HEK293 (cell line): ENCODE results near the gene GDAP2.

Experiments used
- ATF2 ChIP-seq: fragments of 450-650 bp; formaldehyde crosslinking; IDR thresholded peaks from 2 replicates; pipeline ENCODE4 v1.5.1; 2016; ENCODE audit warnings: missing biosample characterization, missing genetic modification characterization, low read depth
- HOXD13 ChIP-seq: sonication (generic); formaldehyde crosslinking; IDR thresholded peaks from 2 replicates; pipeline ENCODE4 v1.8.0; 2022; ENCODE audit warnings: missing genetic modification reagents, borderline replicate concordance
- IKZF3 ChIP-seq: fragments of 450-650 bp; IDR thresholded peaks from 2 replicates; pipeline ENCODE4 v1.5.0; 2018; ENCODE audit warnings: missing biosample characterization, mild to moderate bottlenecking, missing genetic modification characterization, moderate library complexity
- KLF1 ChIP-seq: fragments of 450-650 bp; formaldehyde crosslinking; IDR thresholded peaks from 2 replicates; pipeline ENCODE4 v1.5.1; 2016; ENCODE audit warnings: missing biosample characterization, missing genetic modification characterization
- KLF8 ChIP-seq: fragments of 450-650 bp; formaldehyde crosslinking; IDR thresholded peaks from 2 replicates; pipeline ENCODE4 v1.5.1; 2016; ENCODE audit warnings: missing biosample characterization, missing genetic modification characterization
- KLF9 ChIP-seq: fragments of 450-650 bp; formaldehyde crosslinking; IDR thresholded peaks from 2 replicates; pipeline ENCODE4 v1.5.1; 2016; ENCODE audit warnings: missing biosample characterization, missing genetic modification characterization, low read depth
- OVOL3 ChIP-seq: fragments of 450-650 bp; formaldehyde crosslinking; IDR thresholded peaks from 2 replicates; pipeline ENCODE4 v1.5.1; 2016; ENCODE audit warnings: missing biosample characterization, missing genetic modification characterization
- SCRT1 ChIP-seq: fragments of 450-650 bp; formaldehyde crosslinking; IDR thresholded peaks from 2 replicates; pipeline ENCODE4 v1.5.1; 2016; ENCODE audit warnings: missing biosample characterization, missing genetic modification characterization, borderline replicate concordance
- TCF7L2 ChIP-seq: IDR thresholded peaks from 2 replicates; pipeline ENCODE4 v1.6.1; 2011; ENCODE audit warnings: low read depth, mild to moderate bottlenecking, inconsistent platforms, low read length, moderate library complexity, borderline replicate concordance
- ZBTB17 ChIP-seq: fragments of 450-650 bp; formaldehyde crosslinking; IDR thresholded peaks from 2 replicates; pipeline ENCODE4 v1.5.1; 2016; ENCODE audit warnings: missing biosample characterization, missing genetic modification characterization
- ZFP69B ChIP-seq: fragments of 450-650 bp; formaldehyde crosslinking; IDR thresholded peaks from 2 replicates; pipeline ENCODE4 v1.5.1; 2016; ENCODE audit warnings: missing biosample characterization, missing genetic modification characterization
- ZNF155 ChIP-seq: fragments of 450-650 bp; formaldehyde crosslinking; IDR thresholded peaks from 2 replicates; pipeline ENCODE4 v1.5.1; 2016; ENCODE audit warnings: missing biosample characterization, missing genetic modification characterization
- ZNF24 ChIP-seq: fragments of 450-650 bp; formaldehyde crosslinking; IDR thresholded peaks from 2 replicates; pipeline ENCODE4 v1.5.1; 2016; ENCODE audit warnings: missing biosample characterization, missing genetic modification characterization
- ZNF416 ChIP-seq: fragments of 450-650 bp; formaldehyde crosslinking; IDR thresholded peaks from 2 replicates; pipeline ENCODE4 v1.5.1; 2016; ENCODE audit warnings: missing biosample characterization, missing genetic modification characterization
- ZNF449 ChIP-seq: fragments of 450-650 bp; formaldehyde crosslinking; IDR thresholded peaks from 2 replicates; pipeline ENCODE4 v1.5.1; 2017; ENCODE audit warnings: missing biosample characterization, mild to moderate bottlenecking, missing genetic modification characterization, moderate library complexity
- ZNF473 ChIP-seq: fragments of 450-650 bp; formaldehyde crosslinking; IDR thresholded peaks from 2 replicates; pipeline ENCODE4 v1.5.1; 2017; ENCODE audit warnings: missing biosample characterization, missing genetic modification characterization
- ZNF514 ChIP-seq: fragments of 450-650 bp; formaldehyde crosslinking; IDR thresholded peaks from 2 replicates; pipeline ENCODE4 v1.5.1; 2016; ENCODE audit warnings: missing biosample characterization, missing genetic modification characterization
- ZNF654 ChIP-seq: fragments of 450-650 bp; formaldehyde crosslinking; IDR thresholded peaks from 2 replicates; pipeline ENCODE4 v1.5.1; 2016; ENCODE audit warnings: low read depth, missing biosample characterization, missing genetic modification characterization
- ZNF658 ChIP-seq: fragments of 450-650 bp; formaldehyde crosslinking; IDR thresholded peaks from 2 replicates; pipeline ENCODE4; 2016; ENCODE audit warnings: missing biosample characterization, missing genetic modification characterization
- ZNF660 ChIP-seq: fragments of 450-650 bp; IDR thresholded peaks from 2 replicates; pipeline ENCODE4 v1.5.1; 2018; ENCODE audit warnings: missing biosample characterization, mild to moderate bottlenecking, missing genetic modification characterization
- ZNF701 ChIP-seq: fragments of 450-650 bp; formaldehyde crosslinking; IDR thresholded peaks from 2 replicates; pipeline ENCODE4 v1.5.1; 2016; ENCODE audit warnings: missing biosample characterization, missing genetic modification characterization
- ZNF747 ChIP-seq: fragments of 450-650 bp; formaldehyde crosslinking; IDR thresholded peaks from 2 replicates; pipeline ENCODE4 v1.5.1; 2016; ENCODE audit warnings: missing biosample characterization, missing genetic modification characterization
- ZNF76 ChIP-seq: fragments of 450-650 bp; formaldehyde crosslinking; IDR thresholded peaks from 2 replicates; pipeline ENCODE4; 2016; ENCODE audit warnings: low read depth, missing biosample characterization, missing genetic modification characterization, borderline replicate concordance
- ZNF843 ChIP-seq: fragments of 450-650 bp; formaldehyde crosslinking; IDR thresholded peaks from 2 replicates; pipeline ENCODE4 v1.5.1; 2016; ENCODE audit warnings: missing biosample characterization, missing genetic modification characterization
- ZSCAN30 ChIP-seq: fragments of 450-650 bp; IDR thresholded peaks from 2 replicates; pipeline ENCODE4 v1.5.1; 2018; ENCODE audit warnings: missing biosample characterization, mild to moderate bottlenecking, missing genetic modification characterization, moderate library complexity
- ZXDB ChIP-seq: fragments of 450-650 bp; formaldehyde crosslinking; IDR thresholded peaks from 2 replicates; pipeline ENCODE4 v1.5.1; 2016; ENCODE audit warnings: missing biosample characterization, missing genetic modification characterization
- TF ChIP-seq, protein P1 (sequence below): fragments of 450-650 bp; formaldehyde crosslinking; IDR thresholded peaks from 2 replicates; pipeline ENCODE4 v1.5.1; 2016; ENCODE audit warnings: missing biosample characterization, missing genetic modification characterization, borderline replicate concordance
- TF ChIP-seq, protein P2 (sequence below): fragments of 450-650 bp; formaldehyde crosslinking; IDR thresholded peaks from 2 replicates; pipeline ENCODE4 v1.5.1; 2017; ENCODE audit warnings: missing biosample characterization, missing genetic modification characterization
- TF ChIP-seq, protein P3 (sequence below): fragments of 450-650 bp; IDR thresholded peaks from 2 replicates; pipeline ENCODE4 v1.5.1; 2018; ENCODE audit warnings: missing biosample characterization, mild to moderate bottlenecking, missing genetic modification characterization

Gene GDAP2

GRCh38 chr1:117857418-117857817, 72.0 kb downstream of the GDAP2 start (continued):
- TF ChIP-seq ZBTB17 (tag by site-specific recombination) (0 out of 2 replicates have a peak, but pooled peaks have one; percentile 29), ZNF155 (tag by site-specific recombination) (no peak), ZNF654 (tag by site-specific recombination) (no peak), ZFP69B (tag by site-specific recombination) (no peak), IKZF3 (peak; percentile 81), ZNF449 (tag by site-specific recombination) (no peak), OVOL3 (tag by site-specific recombination) (peak; percentile 79; the same call in 1 of the 2 replicates), ZNF701 (tag by site-specific recombination) (no peak), SCRT1 (tag by site-specific recombination) (0 out of 2 replicates have a peak, but pooled peaks have one; percentile 38), ZXDB (peak; percentile 93), ZNF514 (tag by site-specific recombination) (no peak), ZNF76 (tag by site-specific recombination) (no peak), ZSCAN30 (peak; percentile 73), ZNF658 (no peak), HOXD13 (CRISPR knock-in tag) (peak; percentile 58; the same call in 1 of the 2 replicates), ATF2 (tag by site-specific recombination) (peak; percentile 48; the same call in 1 of the 2 replicates), ZNF24 (peak; percentile 67; the same call in 1 of the 2 replicates), ZNF660 (tag by site-specific recombination) (peak; percentile 78), ZNF747 (tag by site-specific recombination) (no peak), KLF1 (tag by site-specific recombination) (peak; percentile 95), TCF7L2 (peak; percentile 95), ZNF473 (no peak), KLF9 (no peak), ZNF416 (tag by site-specific recombination) (no peak), KLF8 (0 out of 2 replicates have a peak, but pooled peaks have one; percentile 45), ZNF843 (tag by site-specific recombination) (peak; percentile 98)
- TF ChIP-seq, protein P1, sequence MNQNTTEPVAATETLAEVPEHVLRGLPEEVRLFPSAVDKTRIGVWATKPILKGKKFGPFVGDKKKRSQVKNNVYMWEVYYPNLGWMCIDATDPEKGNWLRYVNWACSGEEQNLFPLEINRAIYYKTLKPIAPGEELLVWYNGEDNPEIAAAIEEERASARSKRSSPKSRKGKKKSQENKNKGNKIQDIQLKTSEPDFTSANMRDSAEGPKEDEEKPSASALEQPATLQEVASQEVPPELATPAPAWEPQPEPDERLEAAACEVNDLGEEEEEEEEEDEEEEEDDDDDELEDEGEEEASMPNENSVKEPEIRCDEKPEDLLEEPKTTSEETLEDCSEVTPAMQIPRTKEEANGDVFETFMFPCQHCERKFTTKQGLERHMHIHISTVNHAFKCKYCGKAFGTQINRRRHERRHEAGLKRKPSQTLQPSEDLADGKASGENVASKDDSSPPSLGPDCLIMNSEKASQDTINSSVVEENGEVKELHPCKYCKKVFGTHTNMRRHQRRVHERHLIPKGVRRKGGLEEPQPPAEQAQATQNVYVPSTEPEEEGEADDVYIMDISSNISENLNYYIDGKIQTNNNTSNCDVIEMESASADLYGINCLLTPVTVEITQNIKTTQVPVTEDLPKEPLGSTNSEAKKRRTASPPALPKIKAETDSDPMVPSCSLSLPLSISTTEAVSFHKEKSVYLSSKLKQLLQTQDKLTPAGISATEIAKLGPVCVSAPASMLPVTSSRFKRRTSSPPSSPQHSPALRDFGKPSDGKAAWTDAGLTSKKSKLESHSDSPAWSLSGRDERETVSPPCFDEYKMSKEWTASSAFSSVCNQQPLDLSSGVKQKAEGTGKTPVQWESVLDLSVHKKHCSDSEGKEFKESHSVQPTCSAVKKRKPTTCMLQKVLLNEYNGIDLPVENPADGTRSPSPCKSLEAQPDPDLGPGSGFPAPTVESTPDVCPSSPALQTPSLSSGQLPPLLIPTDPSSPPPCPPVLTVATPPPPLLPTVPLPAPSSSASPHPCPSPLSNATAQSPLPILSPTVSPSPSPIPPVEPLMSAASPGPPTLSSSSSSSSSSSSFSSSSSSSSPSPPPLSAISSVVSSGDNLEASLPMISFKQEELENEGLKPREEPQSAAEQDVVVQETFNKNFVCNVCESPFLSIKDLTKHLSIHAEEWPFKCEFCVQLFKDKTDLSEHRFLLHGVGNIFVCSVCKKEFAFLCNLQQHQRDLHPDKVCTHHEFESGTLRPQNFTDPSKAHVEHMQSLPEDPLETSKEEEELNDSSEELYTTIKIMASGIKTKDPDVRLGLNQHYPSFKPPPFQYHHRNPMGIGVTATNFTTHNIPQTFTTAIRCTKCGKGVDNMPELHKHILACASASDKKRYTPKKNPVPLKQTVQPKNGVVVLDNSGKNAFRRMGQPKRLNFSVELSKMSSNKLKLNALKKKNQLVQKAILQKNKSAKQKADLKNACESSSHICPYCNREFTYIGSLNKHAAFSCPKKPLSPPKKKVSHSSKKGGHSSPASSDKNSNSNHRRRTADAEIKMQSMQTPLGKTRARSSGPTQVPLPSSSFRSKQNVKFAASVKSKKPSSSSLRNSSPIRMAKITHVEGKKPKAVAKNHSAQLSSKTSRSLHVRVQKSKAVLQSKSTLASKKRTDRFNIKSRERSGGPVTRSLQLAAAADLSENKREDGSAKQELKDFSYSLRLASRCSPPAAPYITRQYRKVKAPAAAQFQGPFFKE (tag by site-specific recombination), result no peak
- TF ChIP-seq, protein P2, sequence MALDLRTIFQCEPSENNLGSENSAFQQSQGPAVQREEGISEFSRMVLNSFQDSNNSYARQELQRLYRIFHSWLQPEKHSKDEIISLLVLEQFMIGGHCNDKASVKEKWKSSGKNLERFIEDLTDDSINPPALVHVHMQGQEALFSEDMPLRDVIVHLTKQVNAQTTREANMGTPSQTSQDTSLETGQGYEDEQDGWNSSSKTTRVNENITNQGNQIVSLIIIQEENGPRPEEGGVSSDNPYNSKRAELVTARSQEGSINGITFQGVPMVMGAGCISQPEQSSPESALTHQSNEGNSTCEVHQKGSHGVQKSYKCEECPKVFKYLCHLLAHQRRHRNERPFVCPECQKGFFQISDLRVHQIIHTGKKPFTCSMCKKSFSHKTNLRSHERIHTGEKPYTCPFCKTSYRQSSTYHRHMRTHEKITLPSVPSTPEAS (tag by site-specific recombination), result no peak
- TF ChIP-seq, protein P3, sequence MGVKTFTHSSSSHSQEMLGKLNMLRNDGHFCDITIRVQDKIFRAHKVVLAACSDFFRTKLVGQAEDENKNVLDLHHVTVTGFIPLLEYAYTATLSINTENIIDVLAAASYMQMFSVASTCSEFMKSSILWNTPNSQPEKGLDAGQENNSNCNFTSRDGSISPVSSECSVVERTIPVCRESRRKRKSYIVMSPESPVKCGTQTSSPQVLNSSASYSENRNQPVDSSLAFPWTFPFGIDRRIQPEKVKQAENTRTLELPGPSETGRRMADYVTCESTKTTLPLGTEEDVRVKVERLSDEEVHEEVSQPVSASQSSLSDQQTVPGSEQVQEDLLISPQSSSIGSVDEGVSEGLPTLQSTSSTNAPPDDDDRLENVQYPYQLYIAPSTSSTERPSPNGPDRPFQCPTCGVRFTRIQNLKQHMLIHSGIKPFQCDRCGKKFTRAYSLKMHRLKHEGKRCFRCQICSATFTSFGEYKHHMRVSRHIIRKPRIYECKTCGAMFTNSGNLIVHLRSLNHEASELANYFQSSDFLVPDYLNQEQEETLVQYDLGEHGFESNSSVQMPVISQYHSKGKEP (tag by site-specific recombination), result peak; percentile 64
